Natural killer cell (primary cell): Measurements from ENCODE around the gene PLCXD3. TPM values are rescaled to one million over a fixed set of nuclear protein-coding genes. Genes with fewer than 3 reads are reported as not detected.

ENCODE experiments used
- ATAC-seq, 3 donors: fragments of 150-1000 bp in 2 of 3; fragments of 200-7000 bp in 1 of 3; cut with Tn5 transposase; 1 replicate in 1 of 3; 2 replicates in 2 of 3; pipeline ENCODE4 v1.10.0; 2021; ENCODE audit warnings: mild to moderate bottlenecking in 2 of 3, moderate library complexity in 2 of 3
- DNase-seq, 2 donors: peaks; one replicate each; pipeline versions ENCODE4 v3.0.0 to v3.0.0-alpha.2; 2013 to 2021; ENCODE audit warnings: mixed read lengths in 1 of 2
- H3K27ac ChIP-seq: one replicate; pipeline ENCODE4 v1.5.1; 2013; ENCODE audit warnings: mild to moderate bottlenecking, low read length
- H3K27me3 ChIP-seq: one replicate; pipeline ENCODE4 v1.6.1; 2013; ENCODE audit warnings: low read length; ENCODE audit not compliant: control insufficient read depth, insufficient read depth
- H3K36me3 ChIP-seq: one replicate; pipeline ENCODE4 v1.6.1; 2013; ENCODE audit warnings: low read length; ENCODE audit not compliant: control insufficient read depth, insufficient read depth
- H3K4me1 ChIP-seq: one replicate; pipeline ENCODE4 v1.6.1; 2013; ENCODE audit warnings: low read length; ENCODE audit not compliant: control insufficient read depth, insufficient read depth
- H3K4me3 ChIP-seq: one replicate; pipeline ENCODE4 v1.5.1; 2013; ENCODE audit warnings: low read length
- H3K9me3 ChIP-seq: one replicate; pipeline ENCODE4 v1.6.1; 2013; ENCODE audit warnings: low read length; ENCODE audit not compliant: control insufficient read depth, insufficient read depth
- H3K27ac Mint-ChIP-seq, 2 donors: one replicate each; pipeline ENCODE4 v1.8.0; 2022; ENCODE audit warnings: mild to moderate bottlenecking in 2 of 2, mixed read lengths in 2 of 2, moderate library complexity in 1 of 2
- H3K27me3 Mint-ChIP-seq, 2 donors: one replicate each; pipeline ENCODE4 v1.8.0; 2022; ENCODE audit warnings: low read depth in 2 of 2, mixed read lengths in 2 of 2
- H3K36me3 Mint-ChIP-seq: one replicate; pipeline ENCODE4 v1.8.0; 2022; ENCODE audit warnings: mixed read lengths
- H3K4me1 Mint-ChIP-seq, 2 donors: one replicate each; pipeline ENCODE4 v1.8.0; 2022; ENCODE audit warnings: mixed read lengths in 2 of 2
- H3K4me3 Mint-ChIP-seq: one replicate; pipeline ENCODE4 v1.8.0; 2022; ENCODE audit warnings: mild to moderate bottlenecking, moderate library complexity, mixed read lengths
- H3K9me3 Mint-ChIP-seq, 2 donors: one replicate each; pipeline ENCODE4 v1.8.0; 2022; ENCODE audit warnings: mixed read lengths in 2 of 2
- WGBS: methylation state at CpG from one replicate; pipeline ENCODE4 v1.1.7; 2013; ENCODE audit warnings: missing lambda C conversion rate; ENCODE audit not compliant: insufficient coverage; 5-methylcytosine and 5-hydroxymethylcytosine counted together
- intact Hi-C: fragments of 100-400 bp; cut with micrococcal nuclease; formaldehyde crosslinking; loops from one replicate; pipeline ENCODE4 v1.14.2; 2022
- total RNA-seq, 4 donors: library from RNA; stranded (reverse); fragments of 120-200 nt in 1 of 4; gene quantifications; one replicate each; pipeline versions ENCODE4 v1.2.3 to v1.2.4, GENCODE V29; 2013 to 2022
- TF ChIP-seq, protein P1 (sequence below): fragments of 200-600 bp; IDR thresholded peaks from one replicate; pipeline ENCODE4 v1.8.0; 2022; ENCODE audit warnings: antibody characterized with exemption

The PLCXD3 gene
- total RNA-seq, 3 donors from 2014 or later (not counting 1 experiment from before 2014, with no cell fraction given), result not detected

DNA sequence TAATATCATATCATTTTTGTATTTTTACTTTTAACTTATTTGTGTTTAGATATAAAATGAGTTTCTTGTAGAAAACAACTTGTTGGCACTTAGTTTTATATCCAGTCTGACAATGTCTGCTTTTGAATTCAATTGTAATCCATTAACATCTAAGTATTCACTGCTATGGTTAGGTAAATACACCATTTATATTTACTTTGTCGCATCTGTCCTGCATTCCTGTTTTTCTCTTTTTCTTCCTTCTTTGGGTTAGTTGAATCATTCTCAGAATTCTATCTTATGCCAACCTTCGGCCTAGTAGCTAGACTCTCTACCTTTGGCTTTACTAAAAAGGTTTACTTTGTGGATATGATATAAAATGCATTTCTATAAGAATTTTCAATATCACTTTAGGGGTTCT is 107.6 kb downstream of the PLCXD3 start:
- ATAC-seq (no peak), DNase-seq (no peak)
- no peak overlapping the region for H3K4me3 ChIP-seq
- no peak overlapping the region for H3K27ac ChIP-seq
- no peaks in the 10 kb centered on the region for H3K4me1 Mint-ChIP-seq
- WGBS, result 86% methylated on average over 1 of the region's 2 CpGs
- H3K9me3 ChIP-seq, result no peaks in the 10 kb centered on the region
- H3K27ac Mint-ChIP-seq, result no peak overlapping the region
- TF ChIP-seq, protein P1, sequence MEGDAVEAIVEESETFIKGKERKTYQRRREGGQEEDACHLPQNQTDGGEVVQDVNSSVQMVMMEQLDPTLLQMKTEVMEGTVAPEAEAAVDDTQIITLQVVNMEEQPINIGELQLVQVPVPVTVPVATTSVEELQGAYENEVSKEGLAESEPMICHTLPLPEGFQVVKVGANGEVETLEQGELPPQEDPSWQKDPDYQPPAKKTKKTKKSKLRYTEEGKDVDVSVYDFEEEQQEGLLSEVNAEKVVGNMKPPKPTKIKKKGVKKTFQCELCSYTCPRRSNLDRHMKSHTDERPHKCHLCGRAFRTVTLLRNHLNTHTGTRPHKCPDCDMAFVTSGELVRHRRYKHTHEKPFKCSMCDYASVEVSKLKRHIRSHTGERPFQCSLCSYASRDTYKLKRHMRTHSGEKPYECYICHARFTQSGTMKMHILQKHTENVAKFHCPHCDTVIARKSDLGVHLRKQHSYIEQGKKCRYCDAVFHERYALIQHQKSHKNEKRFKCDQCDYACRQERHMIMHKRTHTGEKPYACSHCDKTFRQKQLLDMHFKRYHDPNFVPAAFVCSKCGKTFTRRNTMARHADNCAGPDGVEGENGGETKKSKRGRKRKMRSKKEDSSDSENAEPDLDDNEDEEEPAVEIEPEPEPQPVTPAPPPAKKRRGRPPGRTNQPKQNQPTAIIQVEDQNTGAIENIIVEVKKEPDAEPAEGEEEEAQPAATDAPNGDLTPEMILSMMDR, result no peak
- intact Hi-C loops, result no loop called here
- no peaks in the 10 kb centered on the region for H3K27me3 Mint-ChIP-seq
- no peaks in the 10 kb centered on the region for H3K27me3 ChIP-seq
- H3K36me3 Mint-ChIP-seq, result no peaks in the 10 kb centered on the region
- H3K4me1 ChIP-seq, result no peaks in the 10 kb centered on the region
- no peak overlapping the region for H3K4me3 Mint-ChIP-seq
- no peaks in the 10 kb centered on the region for H3K36me3 ChIP-seq
- H3K9me3 Mint-ChIP-seq, result peaks cover 6 to 8% of the 10 kb centered on the region in 2 donors

DNA sequence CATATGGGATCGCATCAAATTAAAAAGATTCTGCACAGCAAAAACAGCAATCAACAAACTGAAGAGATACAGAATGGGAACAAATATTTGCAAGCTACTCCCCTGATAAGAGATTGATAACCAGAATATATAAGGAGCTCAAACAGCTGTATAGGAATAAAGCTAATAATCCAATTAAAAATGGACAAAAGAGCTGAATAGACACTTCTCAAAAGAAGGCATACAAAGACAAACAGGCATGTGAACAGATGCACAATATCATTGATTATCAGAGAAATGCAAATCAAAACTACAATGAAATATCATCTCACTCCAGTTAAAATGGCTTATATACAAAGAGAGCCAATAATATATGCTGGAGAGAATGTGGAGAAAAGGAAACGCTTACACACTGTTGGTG is 110.6 kb downstream of the PLCXD3 start:
- TF ChIP-seq, protein P1, result no peak

DNA sequence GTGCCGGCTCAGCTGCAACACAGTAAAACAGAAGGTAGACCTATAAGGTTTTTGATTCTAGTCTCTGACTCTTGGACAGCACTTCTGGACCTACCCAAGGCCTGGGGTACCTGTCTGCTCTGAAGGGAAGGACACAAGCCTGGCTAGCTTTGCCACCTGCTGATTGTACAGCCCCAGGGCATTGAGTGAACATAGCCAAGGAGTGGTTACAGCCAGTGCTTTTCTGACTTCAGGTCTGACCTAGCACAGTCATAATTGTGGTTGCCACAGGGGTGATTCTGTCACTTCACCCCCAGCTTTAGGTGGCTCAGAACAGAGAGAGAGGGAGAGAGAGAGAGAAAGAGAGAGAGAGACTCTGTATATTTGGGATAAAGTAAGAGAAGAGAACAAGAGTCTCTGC is 118.4 kb downstream of the PLCXD3 start:
- Mint-ChIP-seq H3K9me3 (peaks cover 17 to 21% of the 10 kb centered on the region in 2 donors), H3K4me1 (no peaks in the 10 kb centered on the region), H3K27me3 (no peaks in the 10 kb centered on the region), H3K27ac (no peak overlapping the region), H3K36me3 (peaks cover 15% of the 10 kb centered on the region), H3K4me3 (no peak overlapping the region)
- Histone ChIP-seq H3K4me3 (no peak overlapping the region), H3K9me3 (peaks cover 7% of the 10 kb centered on the region), H3K4me1 (no peaks in the 10 kb centered on the region), H3K27ac (no peak overlapping the region), H3K36me3 (no peaks in the 10 kb centered on the region), H3K27me3 (no peaks in the 10 kb centered on the region)
- WGBS, result 86% methylated on average over 1 of the region's 1 CpG
- ATAC-seq (no peak), DNase-seq (no peak)
- TF ChIP-seq, protein P1, result no peak
- intact Hi-C loops, result no loop called here

More for the DNA sequence above, 110.6 kb downstream of the PLCXD3 start:
- no peak for DNase-seq
- Mint-ChIP-seq H3K27me3 (no peaks in the 10 kb centered on the region), H3K36me3 (no peaks in the 10 kb centered on the region), H3K27ac (no peak overlapping the region), H3K4me1 (no peaks in the 10 kb centered on the region), H3K9me3 (peaks cover 11 to 13% of the 10 kb centered on the region in 2 donors), H3K4me3 (no peak overlapping the region)
- intact Hi-C loops, result no loop called here
- no peaks in the 10 kb centered on the region for H3K4me1 ChIP-seq
- H3K9me3 ChIP-seq, result peaks cover 7% of the 10 kb centered on the region
- H3K27me3 ChIP-seq, result no peaks in the 10 kb centered on the region
- WGBS, result 100% methylated on average over 1 of the region's 2 CpGs
- H3K36me3 ChIP-seq, result no peaks in the 10 kb centered on the region
- H3K4me3 ChIP-seq, result no peak overlapping the region
- H3K27ac ChIP-seq, result no peak overlapping the region
- ATAC-seq, result no peak

DNA sequence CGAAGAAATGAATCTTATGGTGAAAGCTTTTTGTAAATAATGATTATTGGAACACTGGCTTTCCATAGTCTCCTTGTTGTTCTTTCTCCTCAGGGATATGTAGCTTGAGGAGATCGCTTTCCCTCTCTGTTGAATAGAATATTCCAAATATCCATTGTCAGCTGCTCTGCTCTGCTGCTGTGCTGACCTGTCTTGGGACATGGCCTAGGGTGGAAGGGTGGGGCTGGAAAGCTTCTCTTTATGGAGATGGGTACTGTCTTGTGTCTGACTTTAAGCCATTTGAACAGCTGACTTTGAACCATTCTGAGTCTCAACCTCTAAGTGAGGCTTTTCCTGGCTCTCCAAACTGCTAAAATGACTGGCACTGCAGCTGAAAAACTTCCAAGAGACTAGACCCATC is 135.8 kb downstream of the PLCXD3 start:
- Histone ChIP-seq H3K36me3 (no peaks in the 10 kb centered on the region), H3K9me3 (peaks cover 5% of the 10 kb centered on the region), H3K27ac (no peak overlapping the region), H3K27me3 (no peaks in the 10 kb centered on the region), H3K4me1 (no peaks in the 10 kb centered on the region), H3K4me3 (no peak overlapping the region)
- H3K4me1 Mint-ChIP-seq, result no peaks in the 10 kb centered on the region
- ATAC-seq, result no peak
- DNase-seq, result no peak
- WGBS, result 67% methylated on average over 1 of the region's 2 CpGs
- intact Hi-C loops, result no loop called here
- TF ChIP-seq, protein P1, result no peak
- H3K27ac Mint-ChIP-seq, result no peak overlapping the region
- no peaks in the 10 kb centered on the region for H3K27me3 Mint-ChIP-seq
- peaks cover 16 to 22% of the 10 kb centered on the region in 2 donors for H3K9me3 Mint-ChIP-seq
- H3K36me3 Mint-ChIP-seq, result no peaks in the 10 kb centered on the region
- no peak overlapping the region for H3K4me3 Mint-ChIP-seq
